Prostate gland (tissue), 2 donors: ENCODE measurements around the gene BOK. TPM values are rescaled to one million over a fixed set of nuclear protein-coding genes. Genes with fewer than 3 reads are reported as not detected.
A peak's percentile ranks its signal among the peaks of the same experiment; 100 is the strongest.

ENCODE experiments used
- DNase-seq: peaks from one replicate; pipeline ENCODE4 v3.0.0-alpha.2; 2019; ENCODE audit warnings: low spot score
- H3K27ac ChIP-seq, 2 donors: fragments of 200-600 bp; sonication (generic); 2 replicates each; pipeline ENCODE4 v1.5.1; 2017 to 2019
- H3K27me3 ChIP-seq: fragments of 200-600 bp; sonication (generic); replicated peaks from 2 replicates; pipeline ENCODE4 v1.5.1; 2019; ENCODE audit not compliant: insufficient read depth
- H3K36me3 ChIP-seq, 2 donors: fragments of 200-600 bp; sonication (generic); 1 replicate in 1 of 2; 2 replicates in 1 of 2; pipeline versions ENCODE4 v1.5.1 to v1.8.1; 2017 to 2019
- H3K4me1 ChIP-seq: fragments of 200-600 bp; sonication (generic); replicated peaks from 2 replicates; pipeline ENCODE4 v1.5.1; 2019
- H3K4me3 ChIP-seq, 2 donors: fragments of 200-600 bp; sonication (generic); 2 replicates each; pipeline ENCODE4 v1.5.1; 2017 to 2019
- H3K9me3 ChIP-seq: fragments of 200-600 bp; sonication (generic); 2 replicates; pipeline ENCODE4 v1.5.1; 2017
- CTCF ChIP-seq, 4 experiments: fragments of 200-600 bp in 2 of 4; fragments of 450-650 bp in 2 of 4; sonication (generic) in 2 of 4; IDR thresholded peaks; 1 replicate in 3 of 4; 2 replicates in 1 of 4; pipeline ENCODE4 v1.5.1; 2016 to 2019; ENCODE audit warnings: antibody characterized with exemption in 4 of 4, mild to moderate bottlenecking in 2 of 4, moderate library complexity in 2 of 4
- POLR2A ChIP-seq: fragments of 450-650 bp; IDR thresholded peaks from one replicate; pipeline ENCODE4 v1.6.1; 2016; ENCODE audit warnings: antibody characterized with exemption, mild to moderate bottlenecking
- POLR2AphosphoS5 ChIP-seq: sonication (generic); formaldehyde crosslinking; IDR thresholded peaks from one replicate; pipeline ENCODE4 v1.6.1; 2017; ENCODE audit warnings: antibody characterized with exemption
- WGBS: methylation state at CpG from one replicate; pipeline ENCODE4 v1.1.5; 2018; 5-methylcytosine and 5-hydroxymethylcytosine counted together
- intact Hi-C: fragments of 100-400 bp; cut with DNase I; formaldehyde crosslinking; loops from one replicate; pipeline ENCODE4 v1.14.2; 2022
- total RNA-seq, 2 donors: library from RNA; depleted of rRNA; stranded (reverse); fragments of >200 nt; gene quantifications; one replicate each; pipeline ENCODE4 v1.1.0, GENCODE V29; 2016

Gene BOK
- total RNA-seq, 2 donors from 2014 or later = 58.3 to 91.6 TPM

DNA sequence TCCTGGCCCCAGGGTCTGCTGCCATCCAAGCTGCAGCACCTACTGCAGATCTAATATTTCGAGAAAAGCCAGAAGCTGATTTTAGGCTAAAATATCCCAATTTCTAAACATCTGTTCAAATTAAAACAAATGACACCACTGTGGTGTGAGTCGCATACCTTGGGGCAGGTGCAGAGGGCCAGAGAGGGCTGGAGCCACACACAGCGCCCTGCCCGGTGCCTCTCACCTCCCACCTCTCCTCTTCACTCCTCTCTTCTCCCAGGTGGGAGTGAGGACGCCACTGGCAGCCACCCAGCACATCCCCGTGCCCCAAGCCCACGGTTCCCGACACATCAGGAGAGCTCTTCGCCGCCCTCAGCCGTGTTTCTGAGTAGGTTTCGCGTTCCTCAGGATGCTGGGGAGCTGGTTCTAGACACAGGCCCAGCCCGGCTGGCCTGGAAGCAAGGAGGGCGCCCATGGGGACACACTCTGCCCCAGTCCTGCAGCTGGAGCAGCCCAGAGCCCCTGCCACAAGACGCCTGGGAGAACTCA lies 57.0 kb downstream of the BOK start:
- Histone ChIP-seq H3K4me1 (peaks cover 6% of the 10 kb centered on the region), H3K4me3 (no peak overlapping the region), H3K27me3 (no peaks in the 10 kb centered on the region), H3K9me3 (no peaks in the 10 kb centered on the region), H3K36me3 (no peaks in the 10 kb centered on the region), H3K27ac (peak overlapping the region in 1 of 2 donors; percentile 67)
- TF ChIP-seq CTCF (IDR thresholded peaks at IDR 0.05) (no peak), POLR2A (no peak), POLR2AphosphoS5 (no peak)
- intact Hi-C loops = no loop called here
- no peak for DNase-seq
- WGBS = 92% methylated on average over 16 of the region's 16 CpGs

DNA sequence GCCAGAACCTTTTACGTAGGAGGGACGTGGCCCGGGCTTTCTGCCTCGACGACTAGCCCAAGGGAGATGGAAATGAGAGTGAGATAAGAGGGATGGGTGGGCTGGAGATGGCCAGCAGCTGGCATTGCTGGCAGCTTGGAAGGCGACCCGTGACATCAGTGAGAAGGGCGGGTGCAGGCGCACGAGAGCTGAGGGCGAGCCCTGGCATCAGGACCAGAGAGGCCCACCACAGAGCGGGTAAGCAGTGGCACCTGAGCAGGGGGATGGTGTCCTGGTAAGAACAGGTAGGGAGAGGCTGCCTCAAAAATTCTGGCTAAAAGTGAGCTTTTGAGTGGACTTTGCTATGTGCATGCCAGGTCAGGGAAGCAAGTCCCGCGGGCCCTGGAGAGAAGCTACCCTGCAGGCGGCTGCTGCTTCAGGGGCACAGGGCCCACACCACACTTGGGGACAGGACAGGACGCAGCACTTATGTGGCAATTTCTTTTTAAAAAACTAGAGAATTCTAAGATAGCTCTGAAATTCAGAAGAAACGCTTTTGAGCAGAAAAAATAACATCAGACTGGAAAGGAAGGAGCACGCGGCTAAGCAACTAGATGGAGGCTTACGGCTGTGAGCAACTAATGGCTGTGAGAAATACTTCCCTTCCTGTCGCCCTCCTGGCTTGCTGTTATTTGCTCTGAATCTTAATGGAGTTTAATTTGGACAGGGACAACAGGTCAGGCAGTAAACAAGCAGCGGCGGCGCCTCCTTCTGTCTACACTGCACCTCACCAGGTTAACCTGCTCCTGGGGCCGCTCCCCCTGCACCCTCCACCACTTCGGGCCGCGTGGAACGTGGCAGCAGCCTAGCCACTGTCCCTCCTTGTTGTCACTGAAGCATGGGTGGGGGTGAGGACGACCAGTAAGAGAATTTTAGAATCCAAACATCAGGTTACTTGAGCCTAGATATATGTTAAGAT lies 57.9 kb downstream of the BOK start:
- DNase-seq = no peak
- H3K27me3 ChIP-seq = no peaks in the 10 kb centered on the region
- peaks cover 6% of the 10 kb centered on the region for H3K4me1 ChIP-seq
- H3K27ac ChIP-seq = peak overlapping the region; percentile 56 to 67
- intact Hi-C loops = no loop called here
- WGBS = 71% methylated on average over 30 of the region's 30 CpGs
- TF ChIP-seq CTCF (IDR thresholded peaks at IDR 0.05) (no peak), POLR2A (no peak), POLR2AphosphoS5 (no peak)
- H3K4me3 ChIP-seq = peak overlapping the region; percentile 3 to 24
- H3K9me3 ChIP-seq = no peaks in the 10 kb centered on the region
- H3K36me3 ChIP-seq = no peaks in the 10 kb centered on the region

- Histone ChIP-seq H3K9me3 (no peaks in the 10 kb centered on the region), H3K27me3 (no peaks in the 10 kb centered on the region), H3K4me3 (peak overlapping the region; percentile 3 to 24), H3K4me1 (peaks cover 2% of the 10 kb centered on the region), H3K27ac (peak overlapping the region; percentile 56 to 67), H3K36me3 (no peaks in the 10 kb centered on the region)
- TF ChIP-seq POLR2AphosphoS5 = peak; percentile 73
- no peak for TF ChIP-seq CTCF (IDR thresholded peaks at IDR 0.05)
- no peak for TF ChIP-seq POLR2A
- intact Hi-C loops = no loop called here
- WGBS = 53% methylated on average over 15 of the region's 15 CpGs
- DNase-seq = peak; percentile 33
These were observed 59.0 kb downstream of the BOK start for GRCh38 chr2:241617431-241618154.

DNA sequence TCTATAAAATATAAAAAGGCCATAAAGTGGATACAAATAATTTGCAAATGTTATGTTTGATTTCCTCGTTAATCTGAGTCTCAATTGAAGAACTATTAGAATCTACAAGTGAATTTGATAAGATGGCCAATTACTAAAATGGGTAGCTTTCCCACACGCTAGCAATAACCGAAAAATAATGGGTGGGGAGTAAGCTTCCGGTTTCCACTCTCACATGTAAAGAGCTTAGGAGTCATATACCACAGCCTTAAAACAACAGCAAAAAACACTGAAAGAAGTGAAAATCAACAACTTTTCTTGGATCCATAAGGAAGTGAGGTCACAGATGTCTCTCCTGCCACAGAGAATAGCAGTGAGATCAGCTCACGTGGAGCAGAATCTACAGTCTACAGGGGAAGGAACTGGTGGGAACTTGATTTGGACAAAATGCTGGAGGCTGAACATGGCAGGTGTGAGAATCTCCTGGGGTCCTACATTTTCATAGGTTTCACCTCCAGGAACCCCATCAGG lies 59.8 kb downstream of the BOK start:
- no peaks in the 10 kb centered on the region for H3K9me3 ChIP-seq
- 84% methylated on average over 5 of the region's 5 CpGs for WGBS
- H3K4me3 ChIP-seq = no peak overlapping the region
- H3K36me3 ChIP-seq = no peaks in the 10 kb centered on the region
- peak overlapping the region; percentile 56 to 67 for H3K27ac ChIP-seq
- DNase-seq = no peak
- intact Hi-C loops = no loop called here
- TF ChIP-seq POLR2AphosphoS5 (no peak), CTCF (IDR thresholded peaks at IDR 0.05) (no peak), POLR2A (no peak)
- no peaks in the 10 kb centered on the region for H3K27me3 ChIP-seq
- no peaks in the 10 kb centered on the region for H3K4me1 ChIP-seq
